ENCODE data around the gene SEMA4A.
"Not testable (repeated sequence)": the region's sequence is repeated elsewhere in the genome, so short reads cannot be mapped to it uniquely, and the experiment has no call there.

SEMA4A gene

GRCh38 chr1:156160000-156160742 lies 6.8 kb downstream of the SEMA4A start:
- no peak for DNase-seq (ENCODE audit: low read depth in 2 of 2)

GRCh38 chr1:156160743-156161171 lies 7.4 kb downstream of the SEMA4A start:
- peak; percentile 36 to 43 for DNase-seq (ENCODE audit: low read depth in 2 of 2)

- DNase-seq (ENCODE audit: low read depth in 2 of 2) = no peak
Measured at GRCh38 chr1:156162430-156163037, 9.1 kb downstream of the SEMA4A start.

- DNase-seq (ENCODE audit: low read depth in 2 of 2) = no peak
Measured at GRCh38 chr1:156163712-156164111, 10.3 kb downstream of the SEMA4A start.

GRCh38 chr1:156164125-156164831 lies 10.9 kb downstream of the SEMA4A start:
- no peak for DNase-seq (ENCODE audit: low read depth in 2 of 2)

- no peak for DNase-seq (ENCODE audit: low read depth in 2 of 2)
Measured at GRCh38 chr1:156165083-156165482, 11.7 kb downstream of the SEMA4A start.

- peak in 1 of 2 experiments; percentile 22 for DNase-seq (ENCODE audit: low read depth in 2 of 2)
Measured at GRCh38 chr1:156167536-156167935, 14.2 kb downstream of the SEMA4A start.

- no peak for DNase-seq (ENCODE audit: low read depth in 2 of 2)
Measured at GRCh38 chr1:156172696-156173470, 19.5 kb downstream of the SEMA4A start.

- no peak for DNase-seq (ENCODE audit: low read depth in 2 of 2)
Measured at GRCh38 chr1:156176610-156177210, 23.3 kb downstream of the SEMA4A start.

- no peak for DNase-seq (ENCODE audit: low read depth in 2 of 2)
Measured at GRCh38 chr1:156177919-156178654, 24.7 kb downstream of the SEMA4A start.

GRCh38 chr1:156180471-156180870 lies 27.1 kb downstream of the SEMA4A start:
- no peak for DNase-seq (ENCODE audit: low read depth in 2 of 2)

- not testable (repeated sequence) for DNase-seq (ENCODE audit: low read depth in 2 of 2)
Measured at GRCh38 chr1:156181391-156181924, 28.1 kb downstream of the SEMA4A start.

GRCh38 chr1:156182010-156182779 lies 28.8 kb downstream of the SEMA4A start:
- not testable (repeated sequence) for DNase-seq (ENCODE audit: low read depth in 2 of 2)

GRCh38 chr1:156186347-156187177 lies 33.2 kb downstream of the SEMA4A start:
- DNase-seq (ENCODE audit: low read depth in 2 of 2) = not testable (repeated sequence)

GRCh38 chr1:156190265-156190664 lies 36.9 kb downstream of the SEMA4A start:
- DNase-seq (ENCODE audit: low read depth in 2 of 2) = not testable (repeated sequence)

- no peak for DNase-seq (ENCODE audit: low read depth in 2 of 2)
Measured at GRCh38 chr1:156191292-156191964, 38.0 kb downstream of the SEMA4A start.

- DNase-seq (ENCODE audit: low read depth in 2 of 2) = no peak
Measured at GRCh38 chr1:156193208-156193487, 39.8 kb downstream of the SEMA4A start.

GRCh38 chr1:156193488-156194299 lies 40.3 kb downstream of the SEMA4A start, which contains the start of gene SLC25A44:
Gene SLC25A44 (plus strand): TSS chr1:156194104. CDS start chr1:156199848, 5,744 bp downstream.
- peak; percentile 98 for DNase-seq (ENCODE audit: low read depth in 2 of 2)

All from fibroblast of skin of left biceps (primary cell).